HEK293 (cell line): Measurements from ENCODE around the gene STAT3.
"Not testable (repeated sequence)": the region's sequence is repeated elsewhere in the genome, so short reads cannot be mapped to it uniquely, and the experiment has no call there.

Experiments used
- CTCF ChIA-PET: fragments of 350-600 bp; formaldehyde crosslinking; extraction: SDS; loops from one replicate; lab custom pipeline; 2021; ENCODE audit warnings: antibody characterized with exemption; lab: Yijun Ruan, JAX
- POLR2A ChIA-PET: fragments of 300-600 bp; formaldehyde crosslinking; extraction: SDS; loops from one replicate; lab custom pipeline; 2020; ENCODE audit warnings: antibody characterized with exemption, inconsistent platforms; lab: Yijun Ruan, JAX
- H3K27ac ChIP-seq: fragments of 200-500 bp; sonication (Bioruptor generic); 2 replicates; pipeline ENCODE4 v1.5.1; 2014; ENCODE audit warnings: low read depth, low read length, control low read depth, inconsistent platforms; ENCODE audit errors: extremely low read depth
- H3K36me3 ChIP-seq, 2 experiments: fragments of 200-500 bp in 1 of 2; sonication (Bioruptor generic) in 1 of 2; 1 replicate in 1 of 2; 2 replicates in 1 of 2; pipeline ENCODE4 v1.5.1; 2014 to 2017; ENCODE audit warnings: inconsistent platforms in 2 of 2, low read length in 2 of 2; ENCODE audit not compliant: control insufficient read depth in 2 of 2, insufficient read depth in 1 of 2
- H3K4me1 ChIP-seq: fragments of 200-500 bp; sonication (Bioruptor generic); 2 replicates; pipeline ENCODE4 v1.5.1; 2014; ENCODE audit warnings: mild to moderate bottlenecking, low read length, inconsistent platforms; ENCODE audit not compliant: control insufficient read depth, insufficient read depth
- H3K4me3 ChIP-seq: 2 replicates; pipeline ENCODE4 v1.5.1; 2011; ENCODE audit warnings: low read depth, mild to moderate bottlenecking, control low read depth, low read length, moderate library complexity
- H3K9me3 ChIP-seq: fragments of 200-500 bp; sonication (Bioruptor generic); 2 replicates; pipeline ENCODE4 v1.5.1; 2014; ENCODE audit warnings: low read depth, low read length, inconsistent platforms; ENCODE audit not compliant: control insufficient read depth, insufficient read depth
- BCL11A ChIP-seq: fragments of 450-650 bp; formaldehyde crosslinking; IDR thresholded peaks from 2 replicates; pipeline ENCODE4 v1.5.1; 2016; ENCODE audit warnings: low read depth, missing biosample characterization, missing genetic modification characterization
- GLI4 ChIP-seq: fragments of 450-650 bp; formaldehyde crosslinking; IDR thresholded peaks from 2 replicates; pipeline ENCODE4 v1.5.1; 2016; ENCODE audit warnings: missing biosample characterization, missing genetic modification characterization
- KLF1 ChIP-seq: fragments of 450-650 bp; formaldehyde crosslinking; IDR thresholded peaks from 2 replicates; pipeline ENCODE4 v1.5.1; 2016; ENCODE audit warnings: missing biosample characterization, missing genetic modification characterization
- REST ChIP-seq: fragments of 450-650 bp; formaldehyde crosslinking; IDR thresholded peaks from 2 replicates; pipeline ENCODE4 v1.5.1; 2016; ENCODE audit warnings: missing biosample characterization, missing genetic modification characterization
- SP7 ChIP-seq: fragments of 450-650 bp; formaldehyde crosslinking; IDR thresholded peaks from 2 replicates; pipeline ENCODE4 v1.5.1; 2016; ENCODE audit warnings: missing biosample characterization, missing genetic modification characterization
- TRIM28 ChIP-seq: IDR thresholded peaks from 2 replicates; pipeline ENCODE4 v1.6.1; 2011; ENCODE audit warnings: low read length, control low read depth, borderline replicate concordance
- ZBTB17 ChIP-seq: fragments of 450-650 bp; formaldehyde crosslinking; IDR thresholded peaks from 2 replicates; pipeline ENCODE4 v1.5.1; 2016; ENCODE audit warnings: missing biosample characterization, missing genetic modification characterization
- ZBTB21 ChIP-seq: fragments of 450-650 bp; formaldehyde crosslinking; IDR thresholded peaks from 2 replicates; pipeline ENCODE4 v1.5.1; 2017; ENCODE audit warnings: missing biosample characterization, missing genetic modification characterization
- ZNF114 ChIP-seq: fragments of 450-650 bp; formaldehyde crosslinking; IDR thresholded peaks from 2 replicates; pipeline ENCODE4 v1.5.0; 2017; ENCODE audit warnings: missing biosample characterization, missing genetic modification characterization
- ZNF174 ChIP-seq: fragments of 450-650 bp; formaldehyde crosslinking; IDR thresholded peaks from 2 replicates; pipeline ENCODE4 v1.5.0; 2017; ENCODE audit warnings: missing biosample characterization, mild to moderate bottlenecking, missing genetic modification characterization
- ZNF184 ChIP-seq: fragments of 450-650 bp; IDR thresholded peaks from 2 replicates; pipeline ENCODE4 v1.5.1; 2018; ENCODE audit warnings: missing biosample characterization, mild to moderate bottlenecking, missing genetic modification characterization
- ZNF398 ChIP-seq: fragments of 450-650 bp; formaldehyde crosslinking; IDR thresholded peaks from 2 replicates; pipeline ENCODE4 v1.5.1; 2017; ENCODE audit warnings: missing biosample characterization, missing genetic modification characterization
- ZNF423 ChIP-seq: fragments of 450-650 bp; formaldehyde crosslinking; IDR thresholded peaks from 2 replicates; pipeline ENCODE4 v1.5.1; 2016; ENCODE audit warnings: missing biosample characterization, missing genetic modification characterization
- ZNF510 ChIP-seq: fragments of 450-650 bp; formaldehyde crosslinking; IDR thresholded peaks from 2 replicates; pipeline ENCODE4 v1.5.1; 2018; ENCODE audit warnings: mild to moderate bottlenecking, missing genetic modification characterization, missing biosample characterization; ENCODE audit not compliant: insufficient replicate concordance
- ZNF571 ChIP-seq: fragments of 450-650 bp; formaldehyde crosslinking; IDR thresholded peaks from 2 replicates; pipeline ENCODE4 v1.5.0; 2017; ENCODE audit warnings: missing biosample characterization, missing genetic modification characterization
- ZNF624 ChIP-seq: fragments of 450-650 bp; formaldehyde crosslinking; IDR thresholded peaks from 2 replicates; pipeline ENCODE4 v1.5.1; 2017; ENCODE audit warnings: missing biosample characterization, missing genetic modification characterization
- ZNF664 ChIP-seq: fragments of 450-650 bp; formaldehyde crosslinking; IDR thresholded peaks from 2 replicates; pipeline ENCODE4 v1.5.1; 2016; ENCODE audit warnings: missing biosample characterization, missing genetic modification characterization
- TF ChIP-seq, protein P1 (sequence below): fragments of 450-650 bp; formaldehyde crosslinking; IDR thresholded peaks from 2 replicates; pipeline ENCODE4 v1.5.1; 2016; ENCODE audit warnings: missing biosample characterization, missing genetic modification characterization

The STAT3 gene

DNA sequence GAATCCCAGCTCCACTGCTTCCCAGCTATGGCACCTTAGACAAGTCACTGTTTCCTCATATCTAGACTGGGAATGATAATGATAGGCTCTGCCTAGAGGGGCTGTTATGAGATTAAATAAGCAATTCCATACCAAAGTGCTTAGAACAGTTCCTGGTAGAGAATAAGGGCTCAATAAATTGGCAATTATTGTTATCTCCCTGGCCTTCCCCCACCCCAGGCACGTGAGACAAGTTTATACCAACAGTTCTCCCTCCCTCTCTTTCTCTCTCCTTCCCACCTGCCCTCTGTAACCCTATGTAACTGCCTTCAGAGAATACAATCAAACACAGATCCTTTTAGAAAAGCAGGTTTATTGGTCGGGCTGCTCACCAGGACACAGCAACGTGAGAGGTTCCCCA lies 13.9 kb upstream of the STAT3 start:
- Histone ChIP-seq H3K36me3 (peaks cover 3 to 7% of the 10 kb centered on the region in 2 experiments; a peak in 1 of 3 replicates), H3K4me3 (no peak overlapping the region), H3K27ac (no peak overlapping the region), H3K4me1 (no peaks in the 10 kb centered on the region), H3K9me3 (no peaks in the 10 kb centered on the region)
- ChIA-PET CTCF (interaction anchor here (0.9 to 13.6 kb wide), 6 partner anchors 10 to 376 kb away, joined by 3 to 378 read pairs (median 8); partner anchors contain the start of gene STAT3), POLR2A (interaction anchor here (0.7 to 2.8 kb wide), 4 partner anchors 14 to 90 kb away, joined by 3 to 10 read pairs (median 5); partner anchors contain the start of genes CAVIN1 and STAT3)
- TF ChIP-seq ZNF664 (tag by site-specific recombination) = peak; percentile 76; the same call in 1 of the 2 replicates
- no peak for TF ChIP-seq ZNF174 (tag by site-specific recombination)
- TF ChIP-seq, protein P1, sequence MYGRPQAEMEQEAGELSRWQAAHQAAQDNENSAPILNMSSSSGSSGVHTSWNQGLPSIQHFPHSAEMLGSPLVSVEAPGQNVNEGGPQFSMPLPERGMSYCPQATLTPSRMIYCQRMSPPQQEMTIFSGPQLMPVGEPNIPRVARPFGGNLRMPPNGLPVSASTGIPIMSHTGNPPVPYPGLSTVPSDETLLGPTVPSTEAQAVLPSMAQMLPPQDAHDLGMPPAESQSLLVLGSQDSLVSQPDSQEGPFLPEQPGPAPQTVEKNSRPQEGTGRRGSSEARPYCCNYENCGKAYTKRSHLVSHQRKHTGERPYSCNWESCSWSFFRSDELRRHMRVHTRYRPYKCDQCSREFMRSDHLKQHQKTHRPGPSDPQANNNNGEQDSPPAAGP (tag by site-specific recombination) = 0 out of 2 replicates have a peak, but pooled peaks have one; percentile 27
- no peak for TF ChIP-seq ZBTB21 (tag by site-specific recombination)
- no peak for TF ChIP-seq ZNF510
- no peak for TF ChIP-seq ZNF114
- TF ChIP-seq GLI4 (tag by site-specific recombination) = no peak
- peak; percentile 89 for TF ChIP-seq ZBTB17 (tag by site-specific recombination)
- TF ChIP-seq ZNF398 (tag by site-specific recombination) = peak; percentile 81
- peak; percentile 93 for TF ChIP-seq SP7

DNA sequence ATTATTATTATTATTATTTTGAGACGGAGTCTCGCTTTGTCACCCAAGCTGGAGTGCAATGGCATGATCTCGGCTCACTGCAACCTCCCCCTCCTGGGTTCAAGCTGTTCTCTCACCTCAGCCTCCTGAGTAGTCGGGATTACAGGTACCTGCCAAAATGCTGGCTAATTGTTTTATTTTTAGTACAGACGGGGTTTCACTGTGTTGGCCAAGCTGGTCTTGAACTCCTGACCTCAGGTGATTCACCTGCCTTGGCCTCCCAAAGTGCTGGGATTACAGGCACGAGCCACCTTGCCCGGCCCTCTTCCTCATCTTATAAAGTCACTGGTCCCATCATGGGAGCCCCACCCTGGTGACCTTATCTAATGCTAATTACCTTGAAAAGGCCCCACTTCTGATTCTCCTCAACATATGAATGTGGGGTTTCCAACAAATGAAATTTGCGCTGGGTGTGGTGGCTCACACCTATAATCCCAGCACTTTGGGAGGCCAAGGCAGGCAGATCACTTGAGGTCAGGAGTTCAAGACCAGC lies 12.7 kb upstream of the STAT3 start:
- H3K27ac ChIP-seq, H3K36me3 ChIP-seq, H3K4me3 ChIP-seq, H3K9me3 ChIP-seq, H3K4me1 ChIP-seq: not testable (repeated sequence)
- ChIA-PET POLR2A (interaction anchor here (0.7 to 0.9 kb wide), 2 partner anchors 22 to 78 kb away, joined by 3 read pairs; partner anchors contain the start of gene CAVIN1), CTCF (interaction anchor here (3.3 to 13.6 kb wide), 2 partner anchors 12 to 82 kb away, joined by 10 to 378 read pairs; partner anchors contain the start of gene STAT3)
- TF ChIP-seq KLF1 = 0 out of 2 replicates have a peak, but pooled peaks have one; percentile 11

GRCh38 chr17:42399948-42400843 lies 12.0 kb upstream of the STAT3 start:
- Histone ChIP-seq H3K4me1 (no peaks in the 10 kb centered on the region), H3K36me3 (peaks cover 3 to 7% of the 10 kb centered on the region in 2 experiments; a peak in 1 of 3 replicates), H3K27ac (no peak overlapping the region), H3K9me3 (no peaks in the 10 kb centered on the region), H3K4me3 (no peak overlapping the region)
- TF ChIP-seq ZNF184 (tag by site-specific recombination) = no peak
- TF ChIP-seq REST = no peak
- no peak for TF ChIP-seq BCL11A (tag by site-specific recombination)
- TF ChIP-seq TRIM28 = no peak
- TF ChIP-seq ZNF571 (tag by site-specific recombination) = no peak
- TF ChIP-seq ZNF423 (tag by site-specific recombination) = no peak
- TF ChIP-seq ZNF624 (tag by site-specific recombination) = no peak
- ChIA-PET POLR2A (interaction anchor here (0.9 to 3.8 kb wide), 3 partner anchors 12 to 23 kb away, joined by 3 to 15 read pairs (median 4); partner anchors contain the start of genes CAVIN1 and STAT3), CTCF (interaction anchor here (0.6 to 13.6 kb wide), 4 partner anchors 12 to 118 kb away, joined by 3 to 378 read pairs (median 6); partner anchors contain the start of gene STAT3)
